ENCODE results near the gene PTH. TPM values are rescaled to one million over a fixed set of nuclear protein-coding genes. Genes with fewer than 3 reads are reported as not detected.

Gene PTH
- total RNA-seq, 4 donors from 2014 or later: not detected

DNA sequence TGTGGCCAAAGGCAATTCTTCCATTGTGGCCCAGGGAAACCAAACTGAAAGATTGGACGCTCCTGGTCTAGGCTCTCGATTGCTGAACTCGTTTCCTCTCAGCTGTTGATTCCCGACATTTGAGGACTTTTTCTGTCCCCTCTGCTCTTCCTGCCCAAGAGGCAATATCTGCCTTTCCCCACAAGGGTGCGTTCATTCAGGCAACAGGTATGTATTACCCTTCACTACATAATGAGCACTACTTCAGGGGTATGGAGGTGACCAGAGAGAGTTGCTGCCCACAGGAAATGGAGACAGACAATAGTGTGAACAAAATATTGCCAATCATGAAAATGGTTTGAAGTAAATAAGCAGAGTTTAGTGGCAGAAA is 8.2 kb downstream of the PTH start:
- intact Hi-C loops (cut with DNase I; ENCODE audit: low total_unique reads): no loop called here
- no peaks in the 10 kb centered on the region for H3K4me1 ChIP-seq
- WGBS, 2 donors (ENCODE audit: low coverage in 1 of 2): 40 to 64% methylated on average over 3 to 5 of the region's 5 CpGs
- H3K27ac ChIP-seq: no peak overlapping the region
- in situ Hi-C loops (cut with MboI; ENCODE audit: low pct_ligation_motif_present in 1 of 4, low pct_unique_long_range_greater_than_20kb in 1 of 4, low sequenced_read_pairs in 3 of 4): no loop called here
- H3K9me3 ChIP-seq: no peaks in the 10 kb centered on the region
- H3K27me3 ChIP-seq: no peaks in the 10 kb centered on the region
- no peak for TF ChIP-seq POLR2AphosphoS5 (IDR thresholded peaks at IDR 0.05)
- TF ChIP-seq, protein P1, sequence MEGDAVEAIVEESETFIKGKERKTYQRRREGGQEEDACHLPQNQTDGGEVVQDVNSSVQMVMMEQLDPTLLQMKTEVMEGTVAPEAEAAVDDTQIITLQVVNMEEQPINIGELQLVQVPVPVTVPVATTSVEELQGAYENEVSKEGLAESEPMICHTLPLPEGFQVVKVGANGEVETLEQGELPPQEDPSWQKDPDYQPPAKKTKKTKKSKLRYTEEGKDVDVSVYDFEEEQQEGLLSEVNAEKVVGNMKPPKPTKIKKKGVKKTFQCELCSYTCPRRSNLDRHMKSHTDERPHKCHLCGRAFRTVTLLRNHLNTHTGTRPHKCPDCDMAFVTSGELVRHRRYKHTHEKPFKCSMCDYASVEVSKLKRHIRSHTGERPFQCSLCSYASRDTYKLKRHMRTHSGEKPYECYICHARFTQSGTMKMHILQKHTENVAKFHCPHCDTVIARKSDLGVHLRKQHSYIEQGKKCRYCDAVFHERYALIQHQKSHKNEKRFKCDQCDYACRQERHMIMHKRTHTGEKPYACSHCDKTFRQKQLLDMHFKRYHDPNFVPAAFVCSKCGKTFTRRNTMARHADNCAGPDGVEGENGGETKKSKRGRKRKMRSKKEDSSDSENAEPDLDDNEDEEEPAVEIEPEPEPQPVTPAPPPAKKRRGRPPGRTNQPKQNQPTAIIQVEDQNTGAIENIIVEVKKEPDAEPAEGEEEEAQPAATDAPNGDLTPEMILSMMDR (IDR thresholded peaks at IDR 0.05): peak in 2 of 5 experiments; percentile 30 to 31
- H3K4me3 ChIP-seq: no peak overlapping the region
- no peak for DNase-seq
- no peaks in the 10 kb centered on the region for H3K36me3 ChIP-seq

DNA sequence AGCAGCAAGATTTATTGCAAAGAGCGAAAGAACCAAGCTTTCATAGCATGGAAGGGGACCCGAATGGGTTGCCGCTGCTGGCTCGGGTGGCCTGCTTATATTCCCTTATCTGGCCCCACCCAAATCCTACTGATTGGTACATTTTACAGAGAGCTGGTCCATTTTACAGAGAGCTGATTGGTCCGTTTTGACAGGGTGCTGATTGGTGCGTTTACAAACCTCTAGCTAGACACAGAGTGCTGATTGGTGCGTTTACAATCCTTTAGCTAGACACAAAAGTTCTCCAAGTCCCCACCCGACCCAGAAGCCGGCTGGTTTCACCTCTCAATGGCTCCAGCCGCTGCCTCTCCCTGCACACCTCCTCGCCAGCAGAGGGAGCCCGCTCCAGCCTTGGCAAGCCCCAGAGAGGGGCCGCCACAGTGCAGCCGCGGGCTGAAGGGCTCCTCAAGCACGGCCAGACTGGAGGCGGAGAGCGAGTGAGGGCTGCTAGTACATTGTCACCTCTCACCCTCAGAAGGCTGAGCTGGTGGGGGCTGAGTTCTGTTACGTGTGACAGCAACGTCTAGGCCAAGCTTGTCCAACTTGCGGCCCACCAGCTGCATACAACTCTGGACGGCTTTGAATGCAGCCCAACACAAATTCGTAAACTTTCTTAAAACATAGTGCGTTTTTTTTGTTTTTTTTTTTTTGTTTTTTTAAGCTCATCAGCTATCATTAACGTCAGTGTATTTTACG is 8.7 kb downstream of the PTH start:
- no peak overlapping the region for H3K27ac ChIP-seq

DNA sequence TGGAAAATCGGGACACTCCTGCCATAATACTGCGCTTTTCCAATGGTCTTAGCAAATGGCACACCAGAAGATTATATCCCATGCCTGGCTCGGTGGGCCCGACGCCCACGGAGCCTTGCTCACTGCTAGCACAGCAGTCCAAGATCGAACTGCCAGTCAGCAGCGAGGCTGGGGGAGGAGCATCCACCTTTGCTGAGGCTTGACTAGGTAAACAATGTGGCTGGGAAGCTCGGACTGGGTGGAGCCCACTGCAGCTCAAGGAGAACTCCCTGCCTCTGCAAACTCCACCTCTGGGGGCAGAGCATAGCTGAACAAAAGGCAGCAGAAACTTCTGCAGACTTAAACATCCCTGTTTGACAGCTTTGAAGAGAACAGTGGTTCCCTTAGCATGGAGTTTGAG is 15.6 kb downstream of the PTH start:
- no peak for DNase-seq
- WGBS, 2 donors (ENCODE audit: low coverage in 1 of 2): 87% methylated on average over 9 of the region's 9 CpGs; no CpG with 5 or more reads in 1 of the 2 donors
- H3K27me3 ChIP-seq: no peaks in the 10 kb centered on the region
- no peaks in the 10 kb centered on the region for H3K36me3 ChIP-seq
- in situ Hi-C loops (cut with MboI; ENCODE audit: low pct_ligation_motif_present in 1 of 4, low pct_unique_long_range_greater_than_20kb in 1 of 4, low sequenced_read_pairs in 3 of 4): no loop called here
- TF ChIP-seq POLR2A (IDR thresholded peaks at IDR 0.05): no peak
- no peak for TF ChIP-seq POLR2AphosphoS5 (IDR thresholded peaks at IDR 0.05)
- no peak for TF ChIP-seq EP300 (IDR thresholded peaks at IDR 0.05; ENCODE audit: low read depth)
- TF ChIP-seq, protein P1 (IDR thresholded peaks at IDR 0.05): no peak
- H3K27ac ChIP-seq: no peak overlapping the region
- intact Hi-C loops (cut with DNase I; ENCODE audit: low total_unique reads): no loop called here
- H3K4me3 ChIP-seq: no peak overlapping the region
- H3K9me3 ChIP-seq: no peaks in the 10 kb centered on the region
- no peaks in the 10 kb centered on the region for H3K4me1 ChIP-seq

More for the DNA sequence above, 8.7 kb downstream of the PTH start:
- DNase-seq: peak; percentile 57
- H3K4me3 ChIP-seq: no peak overlapping the region
- no peak for TF ChIP-seq POLR2A (IDR thresholded peaks at IDR 0.05)
- no peak for TF ChIP-seq EP300 (IDR thresholded peaks at IDR 0.05; ENCODE audit: low read depth)
- TF ChIP-seq, protein P1 (IDR thresholded peaks at IDR 0.05): peak in 4 of 5 experiments; percentile 11 to 27 (median 18)
- TF ChIP-seq POLR2AphosphoS5 (IDR thresholded peaks at IDR 0.05): no peak
- intact Hi-C loops (cut with DNase I; ENCODE audit: low total_unique reads) (no loop called here), in situ Hi-C loops (cut with MboI; ENCODE audit: low pct_ligation_motif_present in 1 of 4, low pct_unique_long_range_greater_than_20kb in 1 of 4, low sequenced_read_pairs in 3 of 4) (no loop called here)
- no peaks in the 10 kb centered on the region for H3K4me1 ChIP-seq
- H3K27me3 ChIP-seq: no peaks in the 10 kb centered on the region
- WGBS, 2 donors (ENCODE audit: low coverage in 1 of 2): 52 to 64% methylated on average over 10 to 26 of the region's 26 CpGs
- no peaks in the 10 kb centered on the region for H3K9me3 ChIP-seq
- H3K36me3 ChIP-seq: no peaks in the 10 kb centered on the region

DNA sequence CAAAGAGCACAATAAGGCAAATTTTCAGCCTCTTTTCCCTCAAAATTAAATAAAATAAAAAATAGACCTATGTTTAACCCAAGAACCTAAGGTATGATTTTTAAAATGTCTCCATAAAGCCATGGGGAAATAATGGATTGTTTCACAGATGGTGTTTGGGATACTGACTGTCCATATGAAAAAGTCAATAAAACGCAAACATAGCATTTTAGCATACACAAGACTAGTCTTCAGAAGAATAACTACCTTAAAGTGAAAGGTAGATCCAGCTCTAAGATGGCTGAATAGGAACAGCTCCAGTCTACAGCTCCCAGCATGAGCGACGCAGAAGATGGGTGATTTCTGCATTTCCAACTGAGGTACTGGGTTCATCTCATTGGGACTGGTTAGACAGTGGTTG is 16.1 kb downstream of the PTH start:
- in situ Hi-C loops (cut with MboI; ENCODE audit: low pct_ligation_motif_present in 1 of 4, low pct_unique_long_range_greater_than_20kb in 1 of 4, low sequenced_read_pairs in 3 of 4) (no loop called here), intact Hi-C loops (cut with DNase I; ENCODE audit: low total_unique reads) (no loop called here)
- WGBS, 2 donors (ENCODE audit: low coverage in 1 of 2): 96 to 100% methylated on average over 1 to 3 of the region's 3 CpGs

More for the DNA sequence above, 16.1 kb downstream of the PTH start:
- no peak overlapping the region for H3K27ac ChIP-seq
- DNase-seq: no peak
- TF ChIP-seq EP300 (IDR thresholded peaks at IDR 0.05; ENCODE audit: low read depth) (no peak), POLR2A (IDR thresholded peaks at IDR 0.05) (no peak), POLR2AphosphoS5 (IDR thresholded peaks at IDR 0.05) (no peak)
- TF ChIP-seq, protein P1 (IDR thresholded peaks at IDR 0.05): no peak
- H3K4me1 ChIP-seq: no peaks in the 10 kb centered on the region
- no peak overlapping the region for H3K4me3 ChIP-seq
- no peaks in the 10 kb centered on the region for H3K9me3 ChIP-seq
- H3K36me3 ChIP-seq: no peaks in the 10 kb centered on the region
- H3K27me3 ChIP-seq: no peaks in the 10 kb centered on the region

Measured in transverse colon (tissue), 4 donors.